Measurements from ENCODE around the gene RPUSD1. TPM values are rescaled to one million over a fixed set of nuclear protein-coding genes. Genes with fewer than 3 reads are reported as not detected.

The RPUSD1 gene
- polyA plus RNA-seq, 2 of the 4 experiments (the other 2 are of a cell fraction) = 10.6 to 29.3 TPM

GRCh38 chr16:774086-775001 is 13.8 kb downstream of the RPUSD1 start:
- 77% methylated on average over 7 of the region's 46 CpGs for WGBS (ENCODE audit: missing lambda C conversion rate)
- no peak overlapping the region for H3K4me2 ChIP-seq
- CTCF ChIA-PET = interaction anchor here (0.7 to 15.8 kb wide), 7 partner anchors 11 to 59 kb away, joined by 3 to 105 read pairs (median 6); partner anchors contain the start of genes CHTF18, CIAO3, METRN and MSLN
- H3K9me3 ChIP-seq = no peaks in the 10 kb centered on the region
- no peak overlapping the region for H3K27ac ChIP-seq
- ATAC-seq = no peak
- no peak overlapping the region for H3K4me3 ChIP-seq
- no peak for DNase-seq (ENCODE audit: low read depth in 1 of 2, low spot score in 1 of 2)
- no peak for FAIRE-seq
- TF ChIP-seq ZNF302 (CRISPR knock-in tag; IDR thresholded peaks at IDR 0.05) (no peak), FOSL2 (IDR thresholded peaks at IDR 0.05) (no peak), FOSL2 (CRISPR knock-in tag; IDR thresholded peaks at IDR 0.05) (no peak), CTCF (IDR thresholded peaks at IDR 0.05) (no peak), HES2 (IDR thresholded peaks at IDR 0.05) (no peak), KDM5A (IDR thresholded peaks at IDR 0.05) (no peak), PHF8 (IDR thresholded peaks at IDR 0.05; ENCODE audit: borderline replicate concordance, low read depth) (no peak), GATA3 (IDR thresholded peaks at IDR 0.05; ENCODE audit: borderline replicate concordance) (no peak), RNF2 (IDR thresholded peaks at IDR 0.05; ENCODE audit: borderline replicate concordance, low read depth) (no peak), BCL3 (IDR thresholded peaks at IDR 0.05) (no peak), HOXB5 (CRISPR knock-in tag; IDR thresholded peaks at IDR 0.05) (no peak), PBX3 (IDR thresholded peaks at IDR 0.05) (no peak), ZC3H11A (IDR thresholded peaks at IDR 0.05) (no peak), MAFK (IDR thresholded peaks at IDR 0.05; ENCODE audit: partially characterized antibody) (no peak), POLR2AphosphoS2 (conservative IDR thresholded peaks at IDR 0.05; ENCODE audit: low read length) (no peak), EP300 (IDR thresholded peaks at IDR 0.05) (no peak), FOSB (CRISPR knock-in tag; IDR thresholded peaks at IDR 0.05) (no peak)
- POLR2A ChIA-PET = no interaction called here
- no peaks in the 10 kb centered on the region for H3K4me1 ChIP-seq

GRCh38 chr16:772959-773358 is 15.2 kb downstream of the RPUSD1 start:
- H3K9me3 ChIP-seq = no peaks in the 10 kb centered on the region
- peaks cover 7% of the 10 kb centered on the region for H3K4me1 ChIP-seq
- CTCF ChIA-PET = interaction anchor here (1.2 to 15.8 kb wide), 8 partner anchors 8 to 58 kb away, joined by 3 to 105 read pairs (median 6); partner anchors contain the start of genes CHTF18, CIAO3, METRN and MSLN
- POLR2A ChIA-PET = interaction anchor here (1.3 kb wide), 1 partner anchor 16 kb away, joined by 3 read pairs; the partner anchor contains the start of genes CHTF18 and RPUSD1
- no peak for ATAC-seq
- TF ChIP-seq TP53 (CRISPR knock-in tag; IDR thresholded peaks at IDR 0.05) (no peak), KDM5A (IDR thresholded peaks at IDR 0.05) (no peak), GATA3 (IDR thresholded peaks at IDR 0.05; ENCODE audit: borderline replicate concordance) (no peak), FOSB (CRISPR knock-in tag; IDR thresholded peaks at IDR 0.05) (no peak), MAX (IDR thresholded peaks at IDR 0.05) (no peak), ZNF302 (CRISPR knock-in tag; IDR thresholded peaks at IDR 0.05) (no peak), MAZ (IDR thresholded peaks at IDR 0.05; ENCODE audit: borderline replicate concordance, low read depth, low read length) (no peak)
- DNase-seq (ENCODE audit: low read depth in 1 of 2, low spot score in 1 of 2) = no peak
- 88% methylated on average over 18 of the region's 18 CpGs for WGBS (ENCODE audit: missing lambda C conversion rate)
- no peak overlapping the region for H3K4me3 ChIP-seq
- no peak overlapping the region for H3K27ac ChIP-seq
- no peak for FAIRE-seq
- H3K4me2 ChIP-seq = no peak overlapping the region
